Measurements from ENCODE around the gene MINAR2.

DNA sequence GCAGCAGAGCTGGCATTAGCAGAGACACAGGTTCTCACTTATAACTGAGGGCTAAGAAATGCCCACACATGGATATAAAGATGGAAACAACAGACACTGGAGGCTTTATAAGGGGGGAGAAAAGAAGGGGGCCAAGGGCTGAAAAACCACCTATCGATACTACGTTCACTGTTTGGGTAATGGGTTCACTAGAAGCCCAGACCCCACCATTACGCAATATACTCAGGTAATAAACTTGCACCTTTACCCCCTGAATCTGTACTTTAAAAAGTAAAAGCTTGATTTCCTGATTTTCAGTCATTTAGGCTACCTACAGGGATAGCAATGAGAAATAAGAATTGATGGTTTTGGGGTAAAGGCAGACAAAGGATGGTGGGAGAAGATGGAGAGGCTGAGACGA lies 1.9 kb upstream of the MINAR2 start:
- TF ChIP-seq, protein P1, sequence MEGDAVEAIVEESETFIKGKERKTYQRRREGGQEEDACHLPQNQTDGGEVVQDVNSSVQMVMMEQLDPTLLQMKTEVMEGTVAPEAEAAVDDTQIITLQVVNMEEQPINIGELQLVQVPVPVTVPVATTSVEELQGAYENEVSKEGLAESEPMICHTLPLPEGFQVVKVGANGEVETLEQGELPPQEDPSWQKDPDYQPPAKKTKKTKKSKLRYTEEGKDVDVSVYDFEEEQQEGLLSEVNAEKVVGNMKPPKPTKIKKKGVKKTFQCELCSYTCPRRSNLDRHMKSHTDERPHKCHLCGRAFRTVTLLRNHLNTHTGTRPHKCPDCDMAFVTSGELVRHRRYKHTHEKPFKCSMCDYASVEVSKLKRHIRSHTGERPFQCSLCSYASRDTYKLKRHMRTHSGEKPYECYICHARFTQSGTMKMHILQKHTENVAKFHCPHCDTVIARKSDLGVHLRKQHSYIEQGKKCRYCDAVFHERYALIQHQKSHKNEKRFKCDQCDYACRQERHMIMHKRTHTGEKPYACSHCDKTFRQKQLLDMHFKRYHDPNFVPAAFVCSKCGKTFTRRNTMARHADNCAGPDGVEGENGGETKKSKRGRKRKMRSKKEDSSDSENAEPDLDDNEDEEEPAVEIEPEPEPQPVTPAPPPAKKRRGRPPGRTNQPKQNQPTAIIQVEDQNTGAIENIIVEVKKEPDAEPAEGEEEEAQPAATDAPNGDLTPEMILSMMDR (IDR thresholded peaks at IDR 0.05) = no peak
- no peak for TF ChIP-seq POLR2A (IDR thresholded peaks at IDR 0.05)
- TF ChIP-seq EP300 (IDR thresholded peaks at IDR 0.05) = no peak

All from tibial nerve (tissue), 4 donors.